SK-N-SH (cell line): ENCODE measurements around the gene MRPL10. TPM values are rescaled to one million over a fixed set of nuclear protein-coding genes. Genes with fewer than 3 reads are reported as not detected.

Experiments used
- CTCF ChIA-PET: fragments of 300-600, 350-600 bp; formaldehyde crosslinking; extraction: SDS; loops from one replicate; lab custom pipeline; 2021; lab: Yijun Ruan, JAX
- POLR2A ChIA-PET: fragments of 350-600 bp; sonication (Branson Sonifier 250); formaldehyde crosslinking; extraction: SDS; loops from one replicate; lab custom pipeline; 2020; ENCODE audit warnings: antibody characterized with exemption, inconsistent platforms; lab: Yijun Ruan, JAX
- DNase-seq: peaks from one replicate; pipeline ENCODE4 v3.0.0; 2012
- H2AFZ ChIP-seq: fragments of 200-600 bp; sonication (generic); 2 replicates; pipeline ENCODE4 v1.8.1; 2016; ENCODE audit warnings: antibody characterized with exemption, mild to moderate bottlenecking, low read depth
- H3F3A ChIP-seq: fragments of 200-600 bp; sonication (generic); replicated peaks from 2 replicates; pipeline ENCODE3; 2016; ENCODE audit warnings: antibody characterized with exemption, mild to moderate bottlenecking; ENCODE audit not compliant: insufficient read depth
- H3K27ac ChIP-seq, 2 experiments: fragments of 200-500 bp in 1 of 2; fragments of 200-600 bp in 1 of 2; sonication (Bioruptor generic) in 1 of 2; sonication (generic), shearing (Covaris generic) in 1 of 2; 2 replicates each; pipeline versions ENCODE4 v1.5.1 to v1.6.1; 2014 to 2016; ENCODE audit warnings: low read depth in 2 of 2, inconsistent platforms in 1 of 2, low read length in 1 of 2, mild to moderate bottlenecking in 1 of 2, mixed read lengths in 1 of 2
- H3K27me3 ChIP-seq: fragments of 200-600 bp; sonication (generic), shearing (Covaris generic); 2 replicates; pipeline ENCODE4 v1.6.1; 2016; ENCODE audit warnings: mixed run types; ENCODE audit not compliant: insufficient read depth
- H3K36me3 ChIP-seq, 2 experiments: fragments of 200-500 bp in 1 of 2; fragments of 200-600 bp in 1 of 2; sonication (Bioruptor generic) in 1 of 2; sonication (generic) in 1 of 2; replicated peaks in 1 of 2; 2 replicates each; pipeline versions ENCODE3 to v1.5.1; 2014 to 2016; ENCODE audit warnings: low read length in 1 of 2, mild to moderate bottlenecking in 1 of 2; ENCODE audit not compliant: insufficient read depth in 2 of 2, control insufficient read depth in 1 of 2
- H3K4me1 ChIP-seq, 2 experiments: fragments of 200-500 bp in 1 of 2; fragments of 200-600 bp in 1 of 2; sonication (Bioruptor generic) in 1 of 2; sonication (generic), shearing (Covaris generic) in 1 of 2; 2 replicates each; pipeline versions ENCODE4 v1.5.1 to v1.6.1; 2014 to 2016; ENCODE audit warnings: low read depth in 1 of 2, low read length in 1 of 2, mixed run types in 1 of 2; ENCODE audit not compliant: insufficient read depth in 2 of 2, control insufficient read depth in 1 of 2
- H3K4me2 ChIP-seq: fragments of 200-600 bp; sonication (generic), shearing (Covaris generic); 2 replicates; pipeline ENCODE4 v1.6.1; 2017; ENCODE audit warnings: mixed run types
- H3K4me3 ChIP-seq, 2 experiments: fragments of 200-500 bp in 1 of 2; fragments of 200-600 bp in 1 of 2; sonication (Bioruptor generic) in 1 of 2; sonication (generic), shearing (Covaris generic) in 1 of 2; 2 replicates each; pipeline versions ENCODE4 v1.5.1 to v1.8.1; 2014 to 2016; ENCODE audit warnings: low read depth in 2 of 2, inconsistent platforms in 1 of 2, low read length in 1 of 2, mild to moderate bottlenecking in 1 of 2, mixed read lengths in 1 of 2, moderate library complexity in 1 of 2
- H3K79me2 ChIP-seq: fragments of 200-600 bp; sonication (generic); 2 replicates; pipeline ENCODE4 v1.8.1; 2017; ENCODE audit warnings: mild to moderate bottlenecking; ENCODE audit not compliant: insufficient read depth
- H3K9ac ChIP-seq: fragments of 200-600 bp; sonication (generic); 2 replicates; pipeline ENCODE4 v1.6.1; 2017; ENCODE audit warnings: mixed run types
- H3K9me2 ChIP-seq: fragments of 200-600 bp; sonication (generic); 2 replicates; pipeline ENCODE4 v1.6.1; 2017; ENCODE audit warnings: mixed run types
- H3K9me3 ChIP-seq: fragments of 200-600 bp; sonication (generic); 2 replicates; pipeline ENCODE4 v1.6.1; 2017; ENCODE audit warnings: mixed run types, mild to moderate bottlenecking, moderate library complexity
- H4K20me1 ChIP-seq: fragments of 200-600 bp; sonication (generic); 2 replicates; pipeline ENCODE4 v1.6.1; 2017; ENCODE audit warnings: mild to moderate bottlenecking, mixed run types; ENCODE audit not compliant: insufficient read depth
- GATA2 ChIP-seq: sonication (generic); formaldehyde crosslinking; IDR thresholded peaks from 2 replicates; pipeline ENCODE4 v1.5.0; 2020; ENCODE audit warnings: mild to moderate bottlenecking, missing genetic modification reagents
- MXI1 ChIP-seq: IDR thresholded peaks from 2 replicates; pipeline ENCODE4 v1.6.1; 2012; ENCODE audit warnings: mild to moderate bottlenecking, low read depth, low read length, improper control_type of control experiment
- NFIC ChIP-seq: IDR thresholded peaks from 2 replicates; pipeline ENCODE4 v1.4.0; 2012; ENCODE audit warnings: borderline replicate concordance
- RAD21 ChIP-seq: IDR thresholded peaks from 2 replicates; pipeline ENCODE4 v1.6.1; 2012; ENCODE audit warnings: mild to moderate bottlenecking, low read length
- RXRA ChIP-seq: IDR thresholded peaks from 2 replicates; pipeline ENCODE4 v1.4.0; 2012; ENCODE audit warnings: low read depth, mild to moderate bottlenecking, borderline replicate concordance
- SMC3 ChIP-seq: IDR thresholded peaks from 2 replicates; pipeline ENCODE4 v1.6.1; 2012; ENCODE audit warnings: low read depth, low read length, improper control_type of control experiment
- TCF12 ChIP-seq: IDR thresholded peaks from 2 replicates; pipeline ENCODE4 v1.4.0; 2012
- WGBS: methylation state at CpG from one replicate; pipeline ENCODE4 v1.1.6; 2017; ENCODE audit warnings: low lambda C conversion rate; 5-methylcytosine and 5-hydroxymethylcytosine counted together
- polyA plus RNA-seq, 3 experiments: library from polyadenylated mRNA; depleted of rRNA; stranded (reverse); fragments of >200 nt; gene quantifications; 2 replicates each; pipeline ENCODE4 v1.2.3, GENCODE V29; 2012
- TF ChIP-seq, protein P1 (sequence below): IDR thresholded peaks from 2 replicates; pipeline ENCODE4 v1.4.0; 2012; ENCODE audit warnings: low read depth
- TF ChIP-seq, protein P2 (sequence below): fragments of 200-600 bp; sonication (generic); IDR thresholded peaks from 2 replicates; pipeline ENCODE4 v1.6.1; 2017; ENCODE audit warnings: antibody characterized with exemption, mild to moderate bottlenecking, moderate library complexity
- TF ChIP-seq, protein P3 (sequence below): IDR thresholded peaks from 2 replicates; pipeline ENCODE4 v1.4.0; 2012; ENCODE audit warnings: low read depth, borderline replicate concordance
- TF ChIP-seq, protein P4 (sequence below): IDR thresholded peaks from 2 replicates; pipeline ENCODE4 v1.4.0; 2012; ENCODE audit warnings: low read depth, borderline replicate concordance

MRPL10 gene
- polyA plus RNA-seq, 1 of the 3 experiments (the other 2 are of a cell fraction) = 136 TPM

DNA sequence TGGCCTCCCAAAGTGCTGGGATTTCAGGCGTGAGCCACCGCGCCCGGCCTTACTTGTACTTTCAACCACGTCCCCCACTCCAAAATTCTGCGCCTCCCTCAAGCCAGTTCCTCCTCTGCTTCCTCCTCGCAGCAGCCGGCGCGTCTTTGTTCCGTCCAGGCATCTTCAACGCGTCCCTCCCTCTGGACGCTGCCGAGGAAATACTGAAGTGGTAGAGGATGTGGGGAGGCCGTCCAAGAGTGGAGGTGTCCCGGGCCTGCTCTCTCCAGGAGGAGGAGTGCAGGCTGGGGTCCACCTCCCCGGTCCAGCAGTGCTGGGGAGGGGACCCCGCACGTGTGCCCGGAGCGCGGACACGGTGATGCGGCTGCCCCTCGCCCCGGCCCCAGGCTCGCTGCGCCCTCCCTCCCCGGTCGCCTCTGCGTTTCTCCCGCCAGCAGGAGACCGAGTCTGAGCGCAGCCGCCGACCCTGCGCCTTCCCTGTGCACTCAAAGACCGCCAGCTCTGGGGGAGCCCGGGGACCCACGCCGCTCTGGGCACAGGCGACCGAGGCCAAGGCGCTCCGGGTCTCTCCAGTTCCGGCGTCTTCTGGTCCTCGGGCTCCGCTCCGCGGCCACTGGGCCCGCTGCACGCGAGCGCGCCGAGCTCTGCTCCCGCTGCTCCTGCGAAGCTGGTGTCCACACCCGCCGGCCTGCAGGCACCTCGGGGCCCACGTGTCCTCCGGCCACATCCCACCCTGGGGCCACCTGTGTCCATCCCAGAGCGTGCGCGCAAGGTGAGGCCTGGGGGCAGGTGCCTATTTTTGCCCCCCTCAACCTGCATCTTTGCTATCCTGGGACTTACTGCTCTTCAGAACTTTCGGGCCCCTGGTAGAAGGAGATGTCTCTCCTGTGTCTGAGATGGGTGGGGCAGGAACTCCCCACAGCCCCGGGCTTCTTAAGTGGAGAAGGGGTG, 41.5 kb downstream of the MRPL10 start:
- H3K4me2 ChIP-seq = peak overlapping the region; percentile 86
- no peaks in the 10 kb centered on the region for H3K9me3 ChIP-seq
- ChIA-PET POLR2A (interaction anchor here (0.6 to 1.1 kb wide), 3 partner anchors 9 to 57 kb away, joined by 3 read pairs; partner anchors contain the start of gene TBX21), CTCF (interaction anchor here (0.5 to 2.7 kb wide), 45 partner anchors 9 to 187 kb away, joined by 3 to 38 read pairs (median 5); partner anchors contain the start of genes OSBPL7 and TBKBP1)
- no peaks in the 10 kb centered on the region for H3K9me2 ChIP-seq
- no peaks in the 10 kb centered on the region for H3K79me2 ChIP-seq
- H3K36me3 ChIP-seq = no peaks in the 10 kb centered on the region
- DNase-seq = peak; percentile 96
- WGBS = 4% methylated on average over 25 of the region's 70 CpGs
- peak overlapping the region; percentile 43 to 48 for H3K4me3 ChIP-seq
- no peaks in the 10 kb centered on the region for H3F3A ChIP-seq
- no peaks in the 10 kb centered on the region for H4K20me1 ChIP-seq
- TF ChIP-seq MXI1 = peak; percentile 72; the same call in 1 of the 2 replicates
- TF ChIP-seq, protein P1, sequence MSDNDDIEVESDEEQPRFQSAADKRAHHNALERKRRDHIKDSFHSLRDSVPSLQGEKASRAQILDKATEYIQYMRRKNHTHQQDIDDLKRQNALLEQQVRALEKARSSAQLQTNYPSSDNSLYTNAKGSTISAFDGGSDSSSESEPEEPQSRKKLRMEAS = peak; percentile 27; the same call in 1 of the 2 replicates
- no peak for TF ChIP-seq NFIC
- TF ChIP-seq SMC3 = peak; percentile 63
- no peak for TF ChIP-seq GATA2 (CRISPR knock-in tag)
- no peak for TF ChIP-seq RXRA
- TF ChIP-seq, protein P2, sequence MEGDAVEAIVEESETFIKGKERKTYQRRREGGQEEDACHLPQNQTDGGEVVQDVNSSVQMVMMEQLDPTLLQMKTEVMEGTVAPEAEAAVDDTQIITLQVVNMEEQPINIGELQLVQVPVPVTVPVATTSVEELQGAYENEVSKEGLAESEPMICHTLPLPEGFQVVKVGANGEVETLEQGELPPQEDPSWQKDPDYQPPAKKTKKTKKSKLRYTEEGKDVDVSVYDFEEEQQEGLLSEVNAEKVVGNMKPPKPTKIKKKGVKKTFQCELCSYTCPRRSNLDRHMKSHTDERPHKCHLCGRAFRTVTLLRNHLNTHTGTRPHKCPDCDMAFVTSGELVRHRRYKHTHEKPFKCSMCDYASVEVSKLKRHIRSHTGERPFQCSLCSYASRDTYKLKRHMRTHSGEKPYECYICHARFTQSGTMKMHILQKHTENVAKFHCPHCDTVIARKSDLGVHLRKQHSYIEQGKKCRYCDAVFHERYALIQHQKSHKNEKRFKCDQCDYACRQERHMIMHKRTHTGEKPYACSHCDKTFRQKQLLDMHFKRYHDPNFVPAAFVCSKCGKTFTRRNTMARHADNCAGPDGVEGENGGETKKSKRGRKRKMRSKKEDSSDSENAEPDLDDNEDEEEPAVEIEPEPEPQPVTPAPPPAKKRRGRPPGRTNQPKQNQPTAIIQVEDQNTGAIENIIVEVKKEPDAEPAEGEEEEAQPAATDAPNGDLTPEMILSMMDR = peak; percentile 62
- peak; percentile 81 for TF ChIP-seq RAD21
- no peak for TF ChIP-seq TCF12
- TF ChIP-seq, protein P3, sequence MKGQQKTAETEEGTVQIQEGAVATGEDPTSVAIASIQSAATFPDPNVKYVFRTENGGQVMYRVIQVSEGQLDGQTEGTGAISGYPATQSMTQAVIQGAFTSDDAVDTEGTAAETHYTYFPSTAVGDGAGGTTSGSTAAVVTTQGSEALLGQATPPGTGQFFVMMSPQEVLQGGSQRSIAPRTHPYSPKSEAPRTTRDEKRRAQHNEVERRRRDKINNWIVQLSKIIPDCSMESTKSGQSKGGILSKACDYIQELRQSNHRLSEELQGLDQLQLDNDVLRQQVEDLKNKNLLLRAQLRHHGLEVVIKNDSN = no peak; the same call in 1 of the 2 replicates
- TF ChIP-seq, protein P4, sequence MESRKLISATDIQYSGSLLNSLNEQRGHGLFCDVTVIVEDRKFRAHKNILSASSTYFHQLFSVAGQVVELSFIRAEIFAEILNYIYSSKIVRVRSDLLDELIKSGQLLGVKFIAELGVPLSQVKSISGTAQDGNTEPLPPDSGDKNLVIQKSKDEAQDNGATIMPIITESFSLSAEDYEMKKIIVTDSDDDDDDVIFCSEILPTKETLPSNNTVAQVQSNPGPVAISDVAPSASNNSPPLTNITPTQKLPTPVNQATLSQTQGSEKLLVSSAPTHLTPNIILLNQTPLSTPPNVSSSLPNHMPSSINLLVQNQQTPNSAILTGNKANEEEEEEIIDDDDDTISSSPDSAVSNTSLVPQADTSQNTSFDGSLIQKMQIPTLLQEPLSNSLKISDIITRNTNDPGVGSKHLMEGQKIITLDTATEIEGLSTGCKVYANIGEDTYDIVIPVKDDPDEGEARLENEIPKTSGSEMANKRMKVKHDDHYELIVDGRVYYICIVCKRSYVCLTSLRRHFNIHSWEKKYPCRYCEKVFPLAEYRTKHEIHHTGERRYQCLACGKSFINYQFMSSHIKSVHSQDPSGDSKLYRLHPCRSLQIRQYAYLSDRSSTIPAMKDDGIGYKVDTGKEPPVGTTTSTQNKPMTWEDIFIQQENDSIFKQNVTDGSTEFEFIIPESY = no peak
- H2AFZ ChIP-seq = peak overlapping the region; percentile 58; the same call in 1 of the 2 replicates
- peaks cover 0 to 5% of the 10 kb centered on the region in 2 experiments; a peak in 1 of 4 replicates for H3K4me1 ChIP-seq
- no peak overlapping the region for H3K9ac ChIP-seq
- H3K27ac ChIP-seq = 0 out of 4 replicates have a peak overlapping the region, but pooled peaks of 1 of the 2 experiments have one; percentile 2
- H3K27me3 ChIP-seq = peaks cover 73% of the 10 kb centered on the region
